NK-92 (cell line): ENCODE data around the gene EAF1.
"Not testable (repeated sequence)": the region's sequence is repeated elsewhere in the genome, so short reads cannot be mapped to it uniquely, and the experiment has no call there.

Experiments used
- DNase-seq: peaks from one replicate; lab custom pipeline; 2025; ENCODE audit not compliant: unreplicated experiment; lab: John Stamatoyannopoulos, UW

Gene EAF1

DNA sequence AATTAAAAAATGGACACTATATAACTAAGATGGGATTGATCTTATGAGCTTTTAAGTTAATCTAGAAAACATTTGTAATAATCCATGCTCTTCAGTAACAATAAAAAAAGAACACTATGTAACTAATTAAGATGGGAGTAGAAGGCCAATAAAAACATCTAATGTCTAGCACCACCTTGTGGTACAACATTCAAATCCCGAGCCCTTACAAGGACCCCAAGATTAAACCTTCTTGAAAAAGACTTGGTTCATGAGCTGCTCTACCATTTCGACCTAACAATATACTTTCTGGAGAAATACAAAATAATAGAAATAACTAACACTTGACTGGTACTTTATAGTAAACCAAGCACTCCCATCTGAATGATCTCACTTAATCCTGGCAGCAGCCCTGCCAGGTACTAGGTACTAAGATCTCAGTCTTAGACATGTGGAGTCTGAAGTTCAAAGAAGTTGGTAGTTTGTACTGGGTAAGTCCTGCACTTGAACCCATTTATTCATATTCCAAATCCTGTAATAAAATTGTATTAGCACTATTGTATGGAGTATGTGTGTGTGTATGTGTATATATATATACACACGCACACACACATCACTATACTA, 21.8 kb upstream of the EAF1 start:
- no peak for DNase-seq

DNA sequence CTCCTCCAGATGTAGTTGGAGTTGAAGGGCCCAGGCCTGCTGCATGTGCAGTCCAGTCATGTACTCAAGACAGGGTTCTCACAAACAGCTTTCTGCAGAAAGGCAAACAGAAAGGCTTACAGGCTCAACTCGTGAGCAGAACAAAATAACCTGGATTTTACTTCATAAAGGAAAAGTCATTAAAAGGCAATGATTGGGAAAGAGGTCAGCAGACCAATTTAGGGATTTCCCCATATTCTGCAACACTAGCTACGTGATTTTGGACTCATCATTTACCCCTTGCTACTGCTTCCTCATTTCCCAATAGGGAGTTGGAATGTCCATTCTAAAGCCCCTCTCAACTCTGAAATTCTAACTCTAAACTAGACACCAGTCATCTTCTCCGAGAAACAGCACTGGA, 18.2 kb upstream of the EAF1 start:
- DNase-seq = no peak

GRCh38 chr3:15409774-15410173, 17.6 kb upstream of the EAF1 start:
- no peak for DNase-seq

- DNase-seq = not testable (repeated sequence)
Observed at GRCh38 chr3:15410966-15411365, 16.4 kb upstream of the EAF1 start.

DNA sequence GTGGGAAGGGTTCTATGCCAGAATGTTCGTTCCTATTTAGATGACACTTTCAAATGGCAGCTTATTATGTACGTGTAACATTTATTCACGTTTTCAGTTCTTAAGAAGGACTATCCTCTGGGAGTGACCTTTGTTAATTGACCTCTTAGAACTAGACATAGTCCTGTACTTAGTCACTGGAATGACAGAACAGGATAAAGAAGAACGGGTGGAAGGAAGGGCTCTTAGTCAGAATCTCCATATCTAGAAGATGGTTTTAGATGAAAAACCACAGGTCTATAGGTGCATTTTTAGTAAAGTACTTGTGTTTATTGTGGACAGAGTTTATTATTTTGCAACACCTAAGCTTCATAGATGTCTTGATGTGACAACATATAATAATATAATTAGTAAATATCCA, 6.5 kb upstream of the EAF1 start:
- no peak for DNase-seq

DNA sequence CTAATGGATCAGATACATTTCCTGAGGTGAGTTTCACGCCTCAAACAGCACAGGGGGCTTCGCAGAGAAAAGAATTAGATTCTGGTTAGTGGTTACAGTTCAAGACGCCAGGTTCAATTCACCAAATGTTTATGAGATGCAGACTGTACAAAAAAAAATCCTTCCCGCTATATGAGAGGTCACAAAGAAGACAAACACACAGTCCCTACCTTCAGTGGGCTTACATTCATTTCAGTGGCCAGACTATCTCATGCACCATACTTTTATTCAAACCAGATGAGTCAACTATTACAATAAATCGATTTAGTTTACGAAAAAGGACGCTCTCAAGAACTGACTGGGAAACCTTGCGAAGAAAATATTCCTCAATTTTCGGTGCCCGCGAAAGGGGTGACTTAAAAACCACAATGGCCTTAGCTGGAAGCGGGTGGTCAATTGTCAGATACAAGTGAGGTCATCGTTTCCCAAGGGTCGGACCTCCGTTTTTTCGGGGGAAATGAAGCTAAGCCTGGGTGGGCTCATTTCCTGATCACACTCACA, 749 bp upstream of the EAF1 start:
- DNase-seq = no peak

- DNase-seq = no peak
Observed at GRCh38 chr3:15427981-15428380, 583 bp downstream of the EAF1 start.

- DNase-seq = no peak
Observed at GRCh38 chr3:15428539-15428938, 1.1 kb downstream of the EAF1 start.

- DNase-seq = no peak
Observed at GRCh38 chr3:15429080-15429479, 1.7 kb downstream of the EAF1 start.

DNA sequence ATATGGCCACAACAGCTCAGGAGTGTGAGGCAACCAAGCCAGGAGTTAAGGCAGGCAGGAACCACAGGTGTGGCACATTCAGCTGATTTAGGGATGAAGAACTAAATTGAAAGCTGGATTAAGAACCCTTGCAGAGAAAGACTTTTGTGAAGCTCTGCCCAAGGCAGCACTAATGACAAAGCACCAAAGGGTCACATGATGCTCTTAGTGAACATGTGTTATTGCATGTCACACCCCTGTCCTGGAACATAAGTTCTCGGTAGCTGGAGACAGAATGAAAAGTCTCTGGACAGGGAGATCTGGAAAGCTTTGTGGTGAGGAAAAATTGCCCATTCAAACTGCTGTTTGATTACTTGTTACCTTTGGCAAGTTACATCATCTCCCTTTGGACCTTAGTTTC, 3.2 kb downstream of the EAF1 start:
- DNase-seq = no peak

- no peak for DNase-seq
Observed at GRCh38 chr3:15431256-15431837, 3.9 kb downstream of the EAF1 start.

DNA sequence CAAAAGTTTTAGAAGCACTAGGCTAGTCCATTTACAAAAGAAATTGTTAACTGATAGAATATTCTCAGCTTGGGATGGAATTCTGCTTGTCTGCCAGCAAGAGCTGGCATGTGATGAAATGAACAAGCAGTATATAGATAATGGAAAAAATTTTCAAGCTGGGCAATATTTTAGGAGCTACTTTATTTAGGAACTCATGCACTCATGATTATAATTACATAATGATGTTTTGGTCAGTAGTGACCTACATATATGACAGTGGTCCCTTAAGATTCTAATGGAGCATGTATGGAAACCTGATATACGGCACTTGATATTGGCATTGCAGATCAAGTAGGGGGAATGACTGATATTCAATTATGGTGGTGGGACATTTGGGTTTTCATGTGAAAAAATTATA, 6.1 kb downstream of the EAF1 start:
- DNase-seq = no peak

DNA sequence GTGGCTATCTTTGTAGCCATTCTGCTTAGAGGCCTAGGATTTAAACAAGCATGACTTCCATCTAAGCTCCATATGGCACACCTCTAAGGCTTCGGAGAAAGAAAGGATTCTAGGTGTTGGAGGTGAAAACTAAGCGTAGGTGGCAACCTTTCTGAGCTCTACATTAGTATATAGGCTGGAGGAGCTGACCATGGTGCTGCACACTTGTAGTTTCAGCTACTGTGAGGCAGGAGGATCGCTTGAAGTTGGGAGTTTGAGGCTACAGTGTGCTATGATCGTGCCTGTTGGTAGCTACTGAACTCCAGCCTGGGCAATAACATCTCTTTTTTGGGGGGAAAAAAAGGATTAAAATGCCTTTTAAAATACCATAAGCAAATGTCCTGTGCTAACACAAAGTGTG, 7.4 kb downstream of the EAF1 start:
- no peak for DNase-seq

DNA sequence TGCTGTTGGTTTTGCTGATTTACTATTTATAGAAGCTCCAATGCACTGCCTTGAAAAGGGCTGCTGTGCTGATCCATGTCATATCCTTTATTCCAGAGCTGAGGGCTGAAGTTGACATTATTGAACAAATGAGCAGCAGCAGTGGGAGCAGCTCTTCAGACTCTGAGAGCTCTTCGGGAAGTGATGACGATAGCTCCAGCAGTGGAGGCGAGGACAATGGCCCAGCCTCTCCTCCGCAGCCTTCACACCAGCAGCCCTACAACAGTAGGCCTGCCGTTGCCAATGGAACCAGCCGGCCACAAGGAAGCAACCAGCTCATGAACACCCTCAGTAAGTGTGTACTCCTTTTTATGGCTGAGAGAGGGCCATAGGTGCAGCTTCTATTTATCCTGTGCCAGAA, 8.8 kb downstream of the EAF1 start:
- no peak for DNase-seq

DNA sequence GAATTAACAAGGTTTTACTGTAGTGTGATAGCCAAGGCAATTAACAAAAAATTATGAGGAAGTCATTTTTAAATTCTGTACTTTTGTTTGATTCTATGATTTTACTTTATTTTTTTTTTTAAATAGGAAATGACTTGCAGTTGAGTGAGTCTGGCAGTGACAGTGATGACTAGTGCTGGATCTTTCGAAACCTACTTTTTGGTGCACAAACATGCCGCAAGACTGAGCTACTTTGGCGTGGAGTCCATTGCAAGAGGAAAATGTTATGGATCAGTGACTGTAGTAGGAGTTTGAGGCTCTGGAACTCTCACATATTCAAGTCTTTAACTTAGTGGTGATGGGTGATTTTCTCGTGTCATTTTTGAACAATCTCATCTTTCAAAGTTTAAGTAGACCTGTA, 11.6 kb downstream of the EAF1 start:
- no peak for DNase-seq

DNA sequence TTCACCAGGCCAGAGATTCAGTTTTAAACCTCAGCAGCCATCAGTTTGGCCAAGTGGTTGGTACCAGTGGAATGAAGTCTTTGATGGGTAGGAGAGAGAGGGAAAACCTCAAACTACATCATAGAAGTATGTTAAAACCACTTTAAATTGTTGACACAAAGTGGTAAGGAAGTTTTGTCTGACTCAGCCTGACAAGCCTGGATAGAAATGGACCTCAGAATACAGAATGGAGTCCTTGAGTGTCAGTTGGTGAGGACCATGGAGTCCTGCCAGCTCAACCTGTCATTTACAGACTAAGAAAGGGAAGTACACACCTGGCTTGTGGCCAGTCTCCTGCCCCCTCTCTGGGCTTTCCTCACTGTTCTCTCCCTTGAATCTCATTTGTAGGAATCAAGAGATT, 12.1 kb downstream of the EAF1 start:
- DNase-seq = no peak

- DNase-seq = no peak
Observed at GRCh38 chr3:15440891-15441290, 13.5 kb downstream of the EAF1 start.

DNA sequence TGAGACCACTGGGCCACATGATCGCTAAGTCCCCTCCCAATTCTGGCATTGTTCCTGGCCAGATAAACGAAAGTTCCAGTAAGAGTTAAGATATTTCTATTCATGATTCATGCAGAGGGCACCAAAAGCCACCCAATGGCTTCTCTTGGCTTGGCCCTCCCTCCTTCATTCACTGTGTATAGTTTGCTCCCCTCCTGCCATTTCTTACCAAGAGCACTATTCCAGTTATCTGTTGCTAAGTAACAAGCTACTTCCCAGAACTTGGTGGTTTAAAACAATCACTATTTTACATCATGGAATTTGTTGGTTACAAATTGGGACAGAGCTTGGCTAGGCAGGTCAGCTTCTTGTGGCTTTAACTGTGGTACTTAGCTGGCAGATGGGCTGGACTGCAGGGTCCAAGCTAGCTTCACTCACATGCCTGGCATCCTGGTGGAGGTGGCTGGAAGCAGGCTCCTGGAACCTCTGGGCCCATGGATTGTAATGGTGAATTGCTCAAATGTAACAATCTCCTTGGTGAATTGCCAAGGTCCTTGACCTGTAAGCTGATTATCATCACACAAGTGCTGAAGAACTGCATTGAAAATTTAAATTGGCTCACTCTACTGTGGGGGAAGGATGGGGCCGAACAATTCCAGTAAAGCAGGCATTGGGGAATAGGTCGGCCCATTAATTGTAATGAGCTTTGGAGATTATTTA, 16.6 kb downstream of the EAF1 start:
- no peak for DNase-seq

DNA sequence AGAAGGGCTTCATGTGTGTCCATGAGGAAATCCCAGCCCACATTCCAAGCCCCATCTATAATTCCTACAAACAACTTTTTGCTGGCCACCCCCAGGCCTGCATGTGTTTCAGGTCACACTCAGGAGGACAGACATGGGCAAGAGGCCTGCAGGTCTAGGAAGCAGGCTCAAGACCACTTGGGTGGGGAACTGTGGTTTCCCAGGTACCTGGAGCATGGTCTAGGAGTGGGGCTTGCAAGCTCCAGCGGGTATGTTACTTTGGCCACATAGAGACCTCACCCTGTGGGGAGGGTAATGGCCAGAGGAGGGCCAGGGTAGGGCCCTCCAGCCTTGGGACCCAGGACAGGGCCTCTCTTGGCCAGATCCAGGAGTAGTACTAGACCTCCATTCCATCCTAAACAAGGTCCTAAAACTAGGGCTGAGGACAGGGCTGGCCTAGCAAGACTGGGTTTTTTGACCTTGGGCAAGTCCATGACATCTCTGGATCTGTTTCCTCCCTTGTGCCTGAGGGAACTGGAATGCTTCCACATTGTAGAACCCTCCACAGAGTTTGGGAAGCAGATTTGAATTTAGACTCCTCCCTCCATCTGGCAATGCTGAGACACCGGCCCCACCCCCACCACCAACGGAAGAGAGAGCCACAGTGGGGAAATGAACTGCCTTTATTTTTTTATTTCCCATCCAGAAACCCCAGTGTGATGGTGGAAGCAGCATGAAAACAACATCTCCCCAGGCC, 22.3 kb downstream of the EAF1 start:
- DNase-seq = no peak

DNA sequence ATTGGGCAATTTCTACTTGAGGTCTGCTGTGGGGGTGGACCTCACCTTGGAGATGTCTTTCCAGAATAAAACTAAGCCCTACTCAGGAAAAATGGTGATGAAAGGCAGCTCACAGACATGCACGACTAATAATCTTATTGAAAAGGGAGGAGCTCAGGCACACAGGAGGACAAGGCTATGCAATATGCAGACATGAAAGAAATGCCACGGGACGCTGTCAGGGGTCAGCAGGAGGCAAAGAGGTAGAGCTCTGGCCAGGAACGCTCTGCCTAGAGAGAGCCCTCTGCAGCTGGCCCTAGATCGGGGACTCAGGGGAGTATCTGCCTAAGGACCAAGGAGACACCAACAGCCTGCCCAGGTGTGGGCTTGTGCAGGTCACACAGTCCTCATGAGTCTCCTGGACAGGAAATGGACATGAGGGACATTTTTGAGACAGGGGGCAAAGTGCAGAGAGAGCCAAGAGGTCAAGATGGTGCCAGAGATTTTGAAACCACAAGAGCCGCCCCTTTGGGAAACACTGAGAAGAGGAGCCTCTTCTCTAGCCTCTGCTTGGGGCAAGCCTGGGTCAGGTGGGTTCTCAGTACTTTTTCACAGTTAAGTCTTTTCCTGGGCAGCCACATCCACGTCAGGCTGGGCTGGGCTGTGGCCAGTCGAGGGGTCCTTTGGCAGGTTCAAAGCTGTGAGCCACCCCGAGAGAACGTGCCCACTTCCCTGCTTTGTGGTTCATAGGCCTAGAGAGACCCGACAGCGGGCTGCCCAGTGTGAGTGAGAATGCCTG, 23.2 kb downstream of the EAF1 start:
- no peak for DNase-seq
